Measurements from ENCODE around the gene ULK4.

The ULK4 gene

DNA sequence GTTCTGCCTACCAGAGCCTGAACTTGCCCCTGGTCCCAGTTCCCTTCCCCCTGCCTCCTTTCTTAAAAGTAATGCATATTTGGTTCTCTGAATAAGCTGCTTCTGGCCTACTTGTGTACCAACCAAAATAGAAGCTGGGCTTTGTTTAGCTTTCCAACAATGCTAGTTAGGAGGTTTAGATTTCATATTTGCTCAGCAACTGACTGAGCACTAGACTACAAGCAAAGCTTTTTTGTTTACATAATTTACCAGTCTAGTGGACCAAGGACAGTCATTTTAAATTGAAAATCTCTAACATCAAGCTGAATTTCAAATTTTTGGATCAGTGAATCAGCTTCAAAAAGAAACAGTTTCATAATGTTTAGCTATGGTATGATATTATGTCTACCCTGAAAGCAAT, 331.2 kb downstream of the ULK4 start:
- TF ChIP-seq EZH2phosphoT487 (conservative IDR thresholded peaks at IDR 0.05; ENCODE audit: low read length) = no peak
- TF ChIP-seq, protein P1, sequence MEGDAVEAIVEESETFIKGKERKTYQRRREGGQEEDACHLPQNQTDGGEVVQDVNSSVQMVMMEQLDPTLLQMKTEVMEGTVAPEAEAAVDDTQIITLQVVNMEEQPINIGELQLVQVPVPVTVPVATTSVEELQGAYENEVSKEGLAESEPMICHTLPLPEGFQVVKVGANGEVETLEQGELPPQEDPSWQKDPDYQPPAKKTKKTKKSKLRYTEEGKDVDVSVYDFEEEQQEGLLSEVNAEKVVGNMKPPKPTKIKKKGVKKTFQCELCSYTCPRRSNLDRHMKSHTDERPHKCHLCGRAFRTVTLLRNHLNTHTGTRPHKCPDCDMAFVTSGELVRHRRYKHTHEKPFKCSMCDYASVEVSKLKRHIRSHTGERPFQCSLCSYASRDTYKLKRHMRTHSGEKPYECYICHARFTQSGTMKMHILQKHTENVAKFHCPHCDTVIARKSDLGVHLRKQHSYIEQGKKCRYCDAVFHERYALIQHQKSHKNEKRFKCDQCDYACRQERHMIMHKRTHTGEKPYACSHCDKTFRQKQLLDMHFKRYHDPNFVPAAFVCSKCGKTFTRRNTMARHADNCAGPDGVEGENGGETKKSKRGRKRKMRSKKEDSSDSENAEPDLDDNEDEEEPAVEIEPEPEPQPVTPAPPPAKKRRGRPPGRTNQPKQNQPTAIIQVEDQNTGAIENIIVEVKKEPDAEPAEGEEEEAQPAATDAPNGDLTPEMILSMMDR (IDR thresholded peaks at IDR 0.05; ENCODE audit: insufficient read depth, low read length, poor library complexity, severe bottlenecking) = no peak
- Histone ChIP-seq H3K27ac (ENCODE audit: low read depth, low read length) (no peak overlapping the region), H4K20me1 (ENCODE audit: low read depth, low read length) (no peaks in the 10 kb centered on the region), H3K4me2 (ENCODE audit: low read depth, low read length, poor library complexity, severe bottlenecking) (no peak overlapping the region), H3F3A (ENCODE audit: insufficient read depth) (no peaks in the 10 kb centered on the region), H2AFZ (ENCODE audit: low read depth, low read length, severe bottlenecking) (no peak overlapping the region), H3K36me3 (ENCODE audit: low read length) (no peaks in the 10 kb centered on the region), H3K79me2 (ENCODE audit: insufficient read depth, low read length) (no peaks in the 10 kb centered on the region), H3K9me2 (replicated peaks; ENCODE audit: insufficient read depth, low read length) (no peaks in the 10 kb centered on the region), H3K9ac (ENCODE audit: low read length) (no peak overlapping the region), H3K9me3 (ENCODE audit: insufficient read depth, low read length) (no peaks in the 10 kb centered on the region), H3K27me3 (ENCODE audit: low read length) (no peaks in the 10 kb centered on the region), H3K4me3 (ENCODE audit: insufficient read depth, low read length, poor library complexity, severe bottlenecking) (no peak overlapping the region)

DNA sequence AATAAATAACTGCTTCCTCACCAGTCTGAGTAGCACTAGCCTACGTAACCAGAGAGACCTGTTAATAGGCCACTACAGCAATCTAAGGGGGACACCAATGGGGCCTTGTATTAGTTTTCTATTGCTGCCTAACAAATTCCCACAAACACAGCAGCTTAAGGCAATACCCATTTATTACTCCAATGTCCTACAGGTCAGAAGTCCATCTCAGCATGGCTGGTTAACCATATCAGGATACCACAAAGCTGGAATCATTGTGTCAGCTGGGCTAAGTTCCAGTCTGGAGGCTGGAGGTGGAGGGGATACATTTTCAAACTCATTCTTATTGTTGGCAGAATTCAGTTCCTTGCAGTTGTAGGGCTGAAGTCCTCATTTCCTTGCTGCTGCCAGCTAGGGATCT, 331.9 kb downstream of the ULK4 start:
- H3K9me3 ChIP-seq (ENCODE audit: insufficient read depth, low read length) = no peaks in the 10 kb centered on the region
- no peaks in the 10 kb centered on the region for H4K20me1 ChIP-seq (ENCODE audit: low read depth, low read length)
- H3K9ac ChIP-seq (ENCODE audit: low read length) = no peak overlapping the region
- H3K9me2 ChIP-seq (replicated peaks; ENCODE audit: insufficient read depth, low read length) = no peaks in the 10 kb centered on the region
- no peak overlapping the region for H3K4me2 ChIP-seq (ENCODE audit: low read depth, low read length, poor library complexity, severe bottlenecking)
- no peak overlapping the region for H2AFZ ChIP-seq (ENCODE audit: low read depth, low read length, severe bottlenecking)
- no peak overlapping the region for H3K4me3 ChIP-seq (ENCODE audit: insufficient read depth, low read length, poor library complexity, severe bottlenecking)
- no peaks in the 10 kb centered on the region for H3F3A ChIP-seq (ENCODE audit: insufficient read depth)
- no peaks in the 10 kb centered on the region for H3K79me2 ChIP-seq (ENCODE audit: insufficient read depth, low read length)
- no peaks in the 10 kb centered on the region for H3K36me3 ChIP-seq (ENCODE audit: low read length)
- no peaks in the 10 kb centered on the region for H3K27me3 ChIP-seq (ENCODE audit: low read length)
- H3K27ac ChIP-seq (ENCODE audit: low read depth, low read length) = no peak overlapping the region
- TF ChIP-seq EZH2phosphoT487 (conservative IDR thresholded peaks at IDR 0.05; ENCODE audit: low read length) = no peak
- TF ChIP-seq, protein P1 (IDR thresholded peaks at IDR 0.05; ENCODE audit: insufficient read depth, low read length, poor library complexity, severe bottlenecking) = no peak

DNA sequence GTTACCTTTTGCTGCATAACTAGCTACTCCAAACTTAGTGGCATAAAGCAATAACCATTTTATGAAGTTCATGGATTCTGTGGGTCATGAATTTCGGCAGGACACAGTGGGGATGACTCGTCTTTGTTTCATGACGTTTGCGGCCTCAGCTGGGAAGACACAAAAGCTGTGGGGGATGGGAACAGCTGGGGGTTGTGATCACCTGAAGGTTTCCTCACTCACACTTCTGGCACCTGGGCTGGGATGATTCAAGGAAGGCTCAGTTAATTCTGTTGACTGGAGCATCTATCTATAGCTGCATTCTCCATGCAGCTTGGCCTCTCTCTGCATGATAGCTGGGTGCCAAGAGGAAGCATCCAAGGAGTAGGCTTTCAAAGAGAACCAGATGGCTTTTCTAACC, 332.8 kb downstream of the ULK4 start:
- Histone ChIP-seq H3K4me2 (ENCODE audit: low read depth, low read length, poor library complexity, severe bottlenecking) (no peak overlapping the region), H2AFZ (ENCODE audit: low read depth, low read length, severe bottlenecking) (no peak overlapping the region), H3K9me2 (replicated peaks; ENCODE audit: insufficient read depth, low read length) (no peaks in the 10 kb centered on the region), H4K20me1 (ENCODE audit: low read depth, low read length) (no peaks in the 10 kb centered on the region), H3F3A (ENCODE audit: insufficient read depth) (no peaks in the 10 kb centered on the region), H3K9ac (ENCODE audit: low read length) (no peak overlapping the region), H3K4me3 (ENCODE audit: insufficient read depth, low read length, poor library complexity, severe bottlenecking) (no peak overlapping the region), H3K79me2 (ENCODE audit: insufficient read depth, low read length) (no peaks in the 10 kb centered on the region), H3K27me3 (ENCODE audit: low read length) (no peaks in the 10 kb centered on the region), H3K36me3 (ENCODE audit: low read length) (no peaks in the 10 kb centered on the region), H3K27ac (ENCODE audit: low read depth, low read length) (no peak overlapping the region), H3K9me3 (ENCODE audit: insufficient read depth, low read length) (no peaks in the 10 kb centered on the region)
- no peak for TF ChIP-seq EZH2phosphoT487 (conservative IDR thresholded peaks at IDR 0.05; ENCODE audit: low read length)
- TF ChIP-seq, protein P1 (IDR thresholded peaks at IDR 0.05; ENCODE audit: insufficient read depth, low read length, poor library complexity, severe bottlenecking) = no peak

All from SU-DHL-6 (cell line).